ENCODE measurements around the gene TTLL9. TPM values are rescaled to one million over a fixed set of nuclear protein-coding genes. Genes with fewer than 3 reads are reported as not detected.

The TTLL9 gene
- total RNA-seq, 4 donors from 2014 or later, result 0.47 to 1.7 TPM; not detected in 2

DNA sequence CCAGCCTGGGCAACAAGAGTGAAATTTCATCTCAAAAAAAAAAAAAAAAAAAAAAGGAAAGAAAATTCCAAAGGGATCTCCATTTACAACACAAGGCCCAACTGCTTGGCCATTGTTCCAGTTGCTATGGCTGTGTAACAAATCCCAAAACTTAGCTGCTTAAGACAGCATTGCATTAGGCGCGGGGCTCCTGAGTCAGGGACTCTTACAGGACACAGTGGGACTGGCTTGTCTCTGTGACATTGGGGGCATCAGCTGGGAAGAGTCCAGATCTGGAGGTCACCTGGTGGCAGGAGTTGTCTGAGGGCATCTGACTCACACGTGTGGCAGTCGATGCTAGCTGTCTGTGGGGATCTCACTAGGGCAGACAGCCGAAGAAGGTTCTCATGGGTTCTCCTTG lies 35.6 kb downstream of the TTLL9 start:
- no peak overlapping the region for H3K27ac ChIP-seq
- H3K4me1 ChIP-seq, result no peaks in the 10 kb centered on the region
- no peaks in the 10 kb centered on the region for H3K36me3 ChIP-seq
- no peak overlapping the region for H3K4me3 ChIP-seq
- no peak for DNase-seq
- no peaks in the 10 kb centered on the region for H3K9me3 ChIP-seq
- TF ChIP-seq, protein P1, sequence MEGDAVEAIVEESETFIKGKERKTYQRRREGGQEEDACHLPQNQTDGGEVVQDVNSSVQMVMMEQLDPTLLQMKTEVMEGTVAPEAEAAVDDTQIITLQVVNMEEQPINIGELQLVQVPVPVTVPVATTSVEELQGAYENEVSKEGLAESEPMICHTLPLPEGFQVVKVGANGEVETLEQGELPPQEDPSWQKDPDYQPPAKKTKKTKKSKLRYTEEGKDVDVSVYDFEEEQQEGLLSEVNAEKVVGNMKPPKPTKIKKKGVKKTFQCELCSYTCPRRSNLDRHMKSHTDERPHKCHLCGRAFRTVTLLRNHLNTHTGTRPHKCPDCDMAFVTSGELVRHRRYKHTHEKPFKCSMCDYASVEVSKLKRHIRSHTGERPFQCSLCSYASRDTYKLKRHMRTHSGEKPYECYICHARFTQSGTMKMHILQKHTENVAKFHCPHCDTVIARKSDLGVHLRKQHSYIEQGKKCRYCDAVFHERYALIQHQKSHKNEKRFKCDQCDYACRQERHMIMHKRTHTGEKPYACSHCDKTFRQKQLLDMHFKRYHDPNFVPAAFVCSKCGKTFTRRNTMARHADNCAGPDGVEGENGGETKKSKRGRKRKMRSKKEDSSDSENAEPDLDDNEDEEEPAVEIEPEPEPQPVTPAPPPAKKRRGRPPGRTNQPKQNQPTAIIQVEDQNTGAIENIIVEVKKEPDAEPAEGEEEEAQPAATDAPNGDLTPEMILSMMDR (IDR thresholded peaks at IDR 0.05), result no peak
- no peak for TF ChIP-seq POLR2A (IDR thresholded peaks at IDR 0.05)
- H3K27me3 ChIP-seq, result no peaks in the 10 kb centered on the region

- no peak for DNase-seq
- TF ChIP-seq, protein P1 (IDR thresholded peaks at IDR 0.05), result no peak
- no peak for TF ChIP-seq POLR2A (IDR thresholded peaks at IDR 0.05)
- Histone ChIP-seq H3K4me1 (no peaks in the 10 kb centered on the region), H3K27me3 (no peaks in the 10 kb centered on the region), H3K9me3 (no peaks in the 10 kb centered on the region), H3K27ac (no peak overlapping the region), H3K4me3 (no peak overlapping the region), H3K36me3 (no peaks in the 10 kb centered on the region)
Measured at GRCh38 chr20:31907046-31907445, 36.6 kb downstream of the TTLL9 start.

- no peak overlapping the region for H3K27ac ChIP-seq
- H3K4me3 ChIP-seq, result no peak overlapping the region
- H3K4me1 ChIP-seq, result no peaks in the 10 kb centered on the region
- no peaks in the 10 kb centered on the region for H3K9me3 ChIP-seq
- DNase-seq, result no peak
- no peaks in the 10 kb centered on the region for H3K27me3 ChIP-seq
- H3K36me3 ChIP-seq, result no peaks in the 10 kb centered on the region
- TF ChIP-seq, protein P1 (IDR thresholded peaks at IDR 0.05), result no peak
- TF ChIP-seq POLR2A (IDR thresholded peaks at IDR 0.05), result no peak
Measured at GRCh38 chr20:31908016-31908415, 37.6 kb downstream of the TTLL9 start.

GRCh38 chr20:31908424-31908823 lies 38.0 kb downstream of the TTLL9 start:
- Histone ChIP-seq H3K9me3 (no peaks in the 10 kb centered on the region), H3K27ac (no peak overlapping the region), H3K4me1 (no peaks in the 10 kb centered on the region), H3K36me3 (no peaks in the 10 kb centered on the region), H3K27me3 (no peaks in the 10 kb centered on the region), H3K4me3 (no peak overlapping the region)
- no peak for DNase-seq
- TF ChIP-seq POLR2A (IDR thresholded peaks at IDR 0.05), result no peak
- TF ChIP-seq, protein P1 (IDR thresholded peaks at IDR 0.05), result no peak

GRCh38 chr20:31909253-31910070 lies 39.0 kb downstream of the TTLL9 start:
- no peak overlapping the region for H3K27ac ChIP-seq
- no peak for TF ChIP-seq POLR2A (IDR thresholded peaks at IDR 0.05)
- TF ChIP-seq, protein P1 (IDR thresholded peaks at IDR 0.05), result no peak
- H3K27me3 ChIP-seq, result no peaks in the 10 kb centered on the region
- DNase-seq, result no peak
- no peaks in the 10 kb centered on the region for H3K4me1 ChIP-seq
- no peaks in the 10 kb centered on the region for H3K36me3 ChIP-seq
- no peaks in the 10 kb centered on the region for H3K9me3 ChIP-seq
- no peak overlapping the region for H3K4me3 ChIP-seq
